Activated T-cell treated with anti-CD3 and anti-CD28 coated beads for 1 hour (primary cell): ENCODE measurements around the gene DTX1.

ENCODE experiments used
- DNase-seq: peaks from one replicate; pipeline ENCODE4 v3.0.0-alpha.2; 2020; ENCODE audit warnings: low read depth

Gene DTX1

GRCh38 chr12:113055594-113056380 is 743 bp upstream of the DTX1 start:
- no peak for DNase-seq

GRCh38 chr12:113056381-113056630 is 224 bp upstream of the DTX1 start:
- no peak for DNase-seq

GRCh38 chr12:113057565-113058485 is 1.3 kb downstream of the DTX1 start:
- no peak for DNase-seq

- DNase-seq, result no peak
Measured at GRCh38 chr12:113058553-113058952, 2.0 kb downstream of the DTX1 start.

- no peak for DNase-seq
Measured at GRCh38 chr12:113059071-113059595, 2.6 kb downstream of the DTX1 start.

GRCh38 chr12:113060336-113060960 is 3.9 kb downstream of the DTX1 start:
- no peak for DNase-seq

- DNase-seq, result no peak
Measured at GRCh38 chr12:113061061-113061694, 4.6 kb downstream of the DTX1 start.

- DNase-seq, result no peak
Measured at GRCh38 chr12:113062502-113063395, 6.2 kb downstream of the DTX1 start.

GRCh38 chr12:113063396-113064350 is 7.1 kb downstream of the DTX1 start:
- DNase-seq, result no peak

- no peak for DNase-seq
Measured at GRCh38 chr12:113064395-113065125, 8.0 kb downstream of the DTX1 start.

- DNase-seq, result no peak
Measured at GRCh38 chr12:113065126-113066007, 8.8 kb downstream of the DTX1 start.

- no peak for DNase-seq
Measured at GRCh38 chr12:113066813-113067400, 10.4 kb downstream of the DTX1 start.

GRCh38 chr12:113067987-113068935 is 11.7 kb downstream of the DTX1 start:
- no peak for DNase-seq

GRCh38 chr12:113069149-113069548 is 12.6 kb downstream of the DTX1 start:
- DNase-seq, result no peak

- DNase-seq, result no peak
Measured at GRCh38 chr12:113069751-113070116, 13.2 kb downstream of the DTX1 start.

GRCh38 chr12:113070117-113070906 is 13.8 kb downstream of the DTX1 start:
- DNase-seq, result no peak
